GM12873 (cell line): ENCODE data around the gene EIPR1.
A peak's percentile ranks its signal among the peaks of the same experiment; 100 is the strongest.

Source experiments
- TF ChIP-seq, protein P1 (sequence below): IDR thresholded peaks from 2 replicates; pipeline ENCODE4 v1.5.1; 2012; ENCODE audit warnings: low read depth, mild to moderate bottlenecking, moderate library complexity, low read length, control low read depth; ENCODE audit not compliant: insufficient read depth; ENCODE audit errors: missing control alignments

Gene EIPR1

DNA sequence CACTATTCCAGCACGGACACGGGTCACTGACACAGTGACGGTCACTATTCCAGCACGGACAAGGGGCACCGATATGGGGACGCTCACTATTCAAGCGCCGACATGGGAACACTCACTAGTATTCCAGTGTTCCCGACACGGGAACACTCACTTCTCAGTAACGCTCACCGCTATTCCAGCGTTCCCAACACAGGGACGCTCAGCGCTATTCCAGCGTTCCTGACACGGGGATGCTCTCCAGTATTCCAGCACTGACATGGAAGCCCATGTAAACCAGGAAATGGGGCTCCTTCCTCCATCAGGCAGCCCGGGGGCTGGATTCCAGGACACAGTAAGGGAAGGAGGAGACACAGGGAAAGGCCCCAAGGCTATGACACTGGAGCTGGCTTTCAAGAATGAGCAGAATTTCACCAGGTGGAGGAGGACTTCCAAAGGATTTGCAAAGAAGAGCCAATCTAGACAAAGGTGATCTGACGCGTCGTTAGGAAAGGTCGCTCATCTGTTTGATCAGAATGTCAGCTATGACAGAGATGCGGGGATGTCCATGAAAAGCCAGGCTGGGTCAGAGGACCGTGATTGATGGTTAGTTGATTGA, 196.1 kb downstream of the EIPR1 start:
- TF ChIP-seq, protein P1, sequence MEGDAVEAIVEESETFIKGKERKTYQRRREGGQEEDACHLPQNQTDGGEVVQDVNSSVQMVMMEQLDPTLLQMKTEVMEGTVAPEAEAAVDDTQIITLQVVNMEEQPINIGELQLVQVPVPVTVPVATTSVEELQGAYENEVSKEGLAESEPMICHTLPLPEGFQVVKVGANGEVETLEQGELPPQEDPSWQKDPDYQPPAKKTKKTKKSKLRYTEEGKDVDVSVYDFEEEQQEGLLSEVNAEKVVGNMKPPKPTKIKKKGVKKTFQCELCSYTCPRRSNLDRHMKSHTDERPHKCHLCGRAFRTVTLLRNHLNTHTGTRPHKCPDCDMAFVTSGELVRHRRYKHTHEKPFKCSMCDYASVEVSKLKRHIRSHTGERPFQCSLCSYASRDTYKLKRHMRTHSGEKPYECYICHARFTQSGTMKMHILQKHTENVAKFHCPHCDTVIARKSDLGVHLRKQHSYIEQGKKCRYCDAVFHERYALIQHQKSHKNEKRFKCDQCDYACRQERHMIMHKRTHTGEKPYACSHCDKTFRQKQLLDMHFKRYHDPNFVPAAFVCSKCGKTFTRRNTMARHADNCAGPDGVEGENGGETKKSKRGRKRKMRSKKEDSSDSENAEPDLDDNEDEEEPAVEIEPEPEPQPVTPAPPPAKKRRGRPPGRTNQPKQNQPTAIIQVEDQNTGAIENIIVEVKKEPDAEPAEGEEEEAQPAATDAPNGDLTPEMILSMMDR, result no peak

DNA sequence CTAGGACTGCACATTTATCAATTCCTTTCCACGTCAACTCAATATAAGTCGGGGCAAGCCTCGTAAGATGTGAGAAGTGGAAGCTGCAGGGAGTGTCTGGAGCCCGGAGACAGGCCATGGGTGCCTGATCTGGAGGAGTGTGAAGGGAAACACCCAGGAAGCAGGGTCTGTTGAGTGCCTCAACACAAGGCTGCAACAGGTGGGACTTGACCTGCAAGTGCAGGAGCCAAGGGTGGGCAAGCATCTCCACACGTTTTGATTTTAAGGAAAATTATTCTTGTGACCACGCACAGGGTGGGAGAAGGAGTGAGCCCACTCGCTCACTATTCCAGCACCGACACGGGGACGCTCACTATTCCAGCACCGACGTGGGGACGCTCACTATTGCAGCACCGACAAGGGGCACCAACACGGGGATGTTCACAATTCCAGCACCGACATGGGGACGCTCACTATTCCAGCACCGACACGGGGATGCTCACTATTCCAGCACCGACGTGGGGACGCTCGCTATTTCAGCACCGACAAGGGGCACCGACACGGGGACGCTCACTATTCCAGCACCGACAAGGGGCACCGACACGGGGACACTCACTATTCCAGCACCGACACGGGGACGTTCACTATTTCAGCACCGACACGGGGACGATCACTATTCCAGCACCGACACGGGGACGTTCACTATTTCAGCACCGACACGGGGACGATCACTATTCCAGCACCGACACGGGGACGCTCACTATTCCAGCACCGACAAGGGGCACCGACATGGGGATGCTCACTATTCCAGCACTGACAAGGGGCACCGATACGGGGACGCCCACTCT, 197.3 kb downstream of the EIPR1 start:
- TF ChIP-seq, protein P1, result no peak

DNA sequence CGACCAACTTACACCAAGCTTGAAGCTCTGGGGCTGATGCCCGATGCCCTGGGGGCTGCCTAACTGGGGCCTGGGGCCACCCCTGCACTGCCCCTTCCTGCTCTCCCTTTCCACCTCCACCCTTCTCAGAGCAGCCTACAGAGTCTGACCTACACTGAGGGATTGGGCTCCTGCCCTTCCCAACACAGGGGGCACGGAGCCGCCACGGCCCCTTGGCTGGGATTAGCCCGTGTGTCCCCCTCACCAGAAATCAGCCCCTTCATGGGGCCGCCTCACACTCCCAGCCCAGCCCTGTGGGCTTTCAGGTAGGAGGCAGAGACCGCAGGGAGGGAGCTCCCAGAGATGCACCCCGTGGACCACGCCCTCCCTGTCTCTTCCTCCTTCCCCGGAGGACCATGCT, 198.0 kb downstream of the EIPR1 start:
- TF ChIP-seq, protein P1, result no peak

DNA sequence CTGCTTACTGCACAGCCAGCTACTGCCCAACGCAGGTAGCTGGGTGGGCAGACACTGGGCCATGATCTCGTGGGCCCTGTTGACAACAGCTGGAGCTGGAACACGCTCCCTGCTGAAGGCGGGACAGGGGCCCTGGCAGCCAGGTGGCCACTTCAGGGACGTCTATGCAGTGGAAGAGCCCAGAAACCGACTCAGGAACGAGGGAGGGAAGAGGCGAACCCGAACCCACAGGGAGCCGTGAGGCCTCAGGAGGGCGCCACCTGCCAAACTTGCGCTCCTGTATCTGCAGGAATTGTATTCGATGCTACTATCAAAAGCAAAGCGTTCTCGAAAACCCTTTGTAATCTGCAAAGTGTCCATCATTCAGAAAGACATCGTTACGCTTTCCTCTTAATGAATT, 198.4 kb downstream of the EIPR1 start:
- TF ChIP-seq, protein P1, result peak; percentile 45

DNA sequence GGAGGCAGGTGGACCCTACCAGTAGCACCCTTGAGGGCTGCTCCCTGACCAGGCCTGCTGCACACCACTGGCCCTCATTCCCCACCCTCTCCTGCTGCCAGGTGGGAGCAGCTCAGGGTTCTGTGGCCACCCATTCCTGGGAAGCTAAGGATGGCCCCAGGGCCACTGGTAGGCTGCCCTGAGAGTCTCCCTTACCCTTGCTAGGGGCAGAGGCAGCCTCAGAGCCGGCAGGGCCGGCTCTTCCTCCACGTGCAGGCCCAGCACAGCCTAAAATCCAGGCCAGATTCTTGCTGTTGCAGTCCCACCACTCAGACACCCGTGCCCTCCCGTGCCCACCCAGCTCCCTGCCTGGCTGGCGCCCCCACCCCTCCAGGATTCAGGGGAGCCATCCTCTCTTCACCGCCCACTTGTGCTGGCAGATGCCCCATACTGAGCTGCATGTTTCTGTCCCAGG, 199.0 kb downstream of the EIPR1 start:
- TF ChIP-seq, protein P1, result no peak

DNA sequence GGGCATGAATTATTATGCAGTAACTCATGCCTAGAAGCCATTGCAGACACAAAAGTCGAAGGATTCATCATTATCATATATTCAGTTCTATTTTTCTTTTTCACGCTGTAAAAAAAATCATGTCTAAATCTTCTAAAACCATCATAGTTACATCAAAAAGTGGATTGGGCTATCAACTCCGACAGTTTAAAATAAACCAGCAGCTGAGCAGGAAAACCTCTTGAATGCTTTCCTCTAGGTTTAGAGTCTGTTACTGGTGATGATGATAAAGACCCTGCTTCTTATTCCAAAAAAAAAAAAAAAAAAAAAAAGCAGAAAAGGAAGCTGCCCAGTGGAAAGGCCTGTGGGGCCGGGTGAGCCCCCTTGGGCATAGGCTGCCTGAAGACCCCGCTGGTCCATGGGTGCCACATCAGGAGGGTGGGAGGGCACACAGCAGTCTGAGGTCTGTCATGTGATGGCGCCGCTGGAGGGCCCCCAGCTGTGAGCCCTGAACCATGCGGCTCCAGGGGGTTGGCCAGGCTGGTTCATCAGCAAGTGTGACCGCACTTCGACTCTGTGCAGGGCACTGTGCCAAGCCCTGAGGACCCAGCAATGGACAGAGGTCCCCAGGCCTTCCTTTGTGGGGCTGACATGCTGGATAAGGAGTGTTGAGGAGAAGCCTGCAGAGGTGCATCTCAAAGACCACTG, 199.6 kb downstream of the EIPR1 start:
- TF ChIP-seq, protein P1, result no peak

DNA sequence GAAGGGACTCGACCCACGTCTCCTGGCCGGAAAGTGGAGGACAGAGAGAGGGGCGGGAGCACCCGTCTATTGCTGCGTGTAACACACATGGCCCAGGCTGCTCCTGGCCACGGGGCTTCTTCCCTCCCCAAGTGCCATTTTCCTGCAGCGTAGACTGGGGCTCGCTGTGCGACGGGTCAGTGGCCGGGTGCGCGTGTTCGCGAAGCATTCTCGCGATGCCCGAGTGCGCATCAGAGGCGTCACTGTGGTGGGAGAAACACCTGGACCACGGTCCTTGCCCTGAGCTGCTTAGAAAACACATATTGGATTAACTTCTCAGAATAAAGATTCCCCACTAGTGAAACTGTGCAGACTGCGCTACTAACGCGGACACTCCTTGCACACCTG, 200.8 kb downstream of the EIPR1 start:
- TF ChIP-seq, protein P1, result no peak
